Neural cell (in vitro differentiated cells): ENCODE results near the gene EPHA4. TPM values are rescaled to one million over a fixed set of nuclear protein-coding genes. Genes with fewer than 3 reads are reported as not detected.
A peak's percentile ranks its signal among the peaks of the same experiment; 100 is the strongest.

Experiments used
- H2AFZ ChIP-seq: fragments of 200-600, 300-800 bp; sonication (generic), shearing (Covaris generic); 2 replicates; pipeline ENCODE4 v1.6.0; 2014; ENCODE audit warnings: low read depth, mild to moderate bottlenecking, antibody characterized with exemption, low read length, moderate library complexity
- H3F3A ChIP-seq: fragments of 200-600 bp; shearing (Covaris generic); 2 replicates; pipeline ENCODE4 v1.6.1; 2016; ENCODE audit warnings: mild to moderate bottlenecking, moderate library complexity, mixed read lengths, antibody characterized with exemption, low read length; ENCODE audit not compliant: insufficient read depth, poor library complexity, severe bottlenecking
- H3K27ac ChIP-seq: fragments of 200-600, 300-800 bp; sonication (generic), shearing (Covaris generic); 2 replicates; pipeline ENCODE4 v1.5.1; 2014; ENCODE audit warnings: mild to moderate bottlenecking, low read length, moderate library complexity
- H3K27me3 ChIP-seq: fragments of 300-800, 200-600 bp; sonication (generic), shearing (Covaris generic); 2 replicates; pipeline ENCODE4 v1.6.0; 2014; ENCODE audit warnings: mild to moderate bottlenecking, low read depth, low read length, moderate library complexity; ENCODE audit not compliant: insufficient read depth
- H3K36me3 ChIP-seq: fragments of 300-800, 200-600 bp; sonication (generic), shearing (Covaris generic); 2 replicates; pipeline ENCODE4 v1.5.1; 2014; ENCODE audit warnings: mild to moderate bottlenecking, antibody characterized with exemption, low read length, moderate library complexity; ENCODE audit not compliant: insufficient read depth
- H3K4me2 ChIP-seq: fragments of 300-800, 200-600 bp; sonication (generic), shearing (Covaris generic); 2 replicates; pipeline ENCODE4 v1.6.0; 2014; ENCODE audit warnings: mild to moderate bottlenecking, low read length
- H3K4me3 ChIP-seq: fragments of 300-800, 200-600 bp; sonication (generic), shearing (Covaris generic); 2 replicates; pipeline ENCODE4 v1.5.1; 2014; ENCODE audit warnings: mild to moderate bottlenecking, low read length, moderate library complexity
- H3K79me2 ChIP-seq: fragments of 200-600 bp; shearing (Covaris generic); replicated peaks from 2 replicates; pipeline ENCODE4 v1.6.0; 2014; ENCODE audit warnings: mild to moderate bottlenecking, low read length, moderate library complexity; ENCODE audit not compliant: insufficient read depth
- H3K9ac ChIP-seq: fragments of 300-800, 200-600 bp; sonication (generic), shearing (Covaris generic); 2 replicates; pipeline ENCODE4 v1.6.1; 2016; ENCODE audit warnings: mild to moderate bottlenecking, low read length, mixed read lengths
- H3K9me2 ChIP-seq: fragments of 200-600 bp; shearing (Covaris generic); 2 replicates; pipeline ENCODE4 v1.6.1; 2016; ENCODE audit warnings: mild to moderate bottlenecking, low read length, mixed read lengths; ENCODE audit not compliant: insufficient read depth
- H3K9me3 ChIP-seq: fragments of 200-600, 300-800 bp; sonication (generic), shearing (Covaris generic); 2 replicates; pipeline ENCODE4 v1.6.1; 2016; ENCODE audit warnings: mild to moderate bottlenecking, mixed run types, low read length, moderate library complexity, mixed read lengths
- H4K20me1 ChIP-seq: fragments of 200-600 bp; shearing (Covaris generic); 2 replicates; pipeline ENCODE4 v1.6.1; 2016; ENCODE audit warnings: mild to moderate bottlenecking, mixed run types; ENCODE audit not compliant: insufficient read depth
- EP300 ChIP-seq: fragments of 450-650 bp; conservative IDR thresholded peaks from 2 replicates; pipeline ENCODE4 v1.6.1; 2014; ENCODE audit warnings: antibody characterized with exemption, mild to moderate bottlenecking, moderate library complexity; ENCODE audit not compliant: poor library complexity, severe bottlenecking
- EZH2 ChIP-seq: fragments of 200-600, 300-800 bp; shearing (Covaris generic), sonication (generic); IDR thresholded peaks from 2 replicates; pipeline ENCODE4 v1.6.1; 2014; ENCODE audit warnings: antibody characterized with exemption, low read length, borderline replicate concordance, mild to moderate bottlenecking; ENCODE audit not compliant: insufficient read depth, poor library complexity, severe bottlenecking
- MXI1 ChIP-seq: fragments of 450-650 bp; conservative IDR thresholded peaks from 2 replicates; pipeline ENCODE4 v1.6.1; 2014; ENCODE audit warnings: antibody characterized with exemption, mild to moderate bottlenecking; ENCODE audit not compliant: poor library complexity, severe bottlenecking
- POLR2AphosphoS5 ChIP-seq: IDR thresholded peaks from 2 replicates; pipeline ENCODE4 v1.6.1; 2012
- RAD21 ChIP-seq: fragments of 450-650 bp; conservative IDR thresholded peaks from 2 replicates; pipeline ENCODE4 v1.6.1; 2014; ENCODE audit warnings: antibody characterized with exemption, mild to moderate bottlenecking, moderate library complexity
- SMC3 ChIP-seq: fragments of 450-650 bp; conservative IDR thresholded peaks from 2 replicates; pipeline ENCODE4 v1.6.1; 2014; ENCODE audit warnings: antibody characterized with exemption, mild to moderate bottlenecking, moderate library complexity; ENCODE audit not compliant: poor library complexity
- TAF1 ChIP-seq: IDR thresholded peaks from 2 replicates; pipeline ENCODE4 v1.6.1; 2012; ENCODE audit warnings: low read depth
- polyA plus RNA-seq: library from polyadenylated mRNA; depleted of rRNA; stranded (reverse); fragments of >200 nt; gene quantifications from 2 replicates; pipeline ENCODE4 v1.2.3, GENCODE V29; 2014
- TF ChIP-seq, protein P1 (sequence below): IDR thresholded peaks from 2 replicates; pipeline ENCODE4 v1.6.1; 2012; ENCODE audit warnings: borderline replicate concordance
- TF ChIP-seq, protein P2 (sequence below): fragments of 450-650 bp; IDR thresholded peaks from 2 replicates; pipeline ENCODE4 v1.5.1; 2014; ENCODE audit warnings: antibody characterized with exemption, mild to moderate bottlenecking, moderate library complexity; ENCODE audit not compliant: poor library complexity, severe bottlenecking

EPHA4 gene
- polyA plus RNA-seq, 1 donor from 2014 or later, result 71.1 TPM

DNA sequence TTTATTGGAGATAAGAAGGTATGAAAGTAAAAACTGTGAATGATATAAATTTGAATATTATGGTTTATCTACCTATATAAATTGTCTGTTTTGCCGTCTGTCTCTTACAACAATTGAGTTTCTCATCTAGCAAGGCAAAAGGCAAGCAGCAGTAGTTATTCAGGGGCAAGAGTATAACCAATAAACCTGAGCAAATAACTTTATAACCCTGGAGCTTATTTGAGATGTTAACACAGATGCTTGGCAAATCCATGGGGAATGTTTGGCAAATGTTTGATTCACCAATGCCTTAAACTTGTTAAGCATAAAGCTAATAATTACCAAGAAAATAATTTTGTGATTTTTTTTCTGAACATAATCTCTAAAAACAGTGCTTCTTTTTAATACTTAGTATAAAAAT is 9.9 kb upstream of the EPHA4 start:
- no peaks in the 10 kb centered on the region for H3K9me3 ChIP-seq
- TF ChIP-seq MXI1 (no peak), POLR2AphosphoS5 (no peak), TAF1 (no peak), EZH2 (no peak), RAD21 (no peak), EP300 (no peak), SMC3 (no peak)
- TF ChIP-seq, protein P1, sequence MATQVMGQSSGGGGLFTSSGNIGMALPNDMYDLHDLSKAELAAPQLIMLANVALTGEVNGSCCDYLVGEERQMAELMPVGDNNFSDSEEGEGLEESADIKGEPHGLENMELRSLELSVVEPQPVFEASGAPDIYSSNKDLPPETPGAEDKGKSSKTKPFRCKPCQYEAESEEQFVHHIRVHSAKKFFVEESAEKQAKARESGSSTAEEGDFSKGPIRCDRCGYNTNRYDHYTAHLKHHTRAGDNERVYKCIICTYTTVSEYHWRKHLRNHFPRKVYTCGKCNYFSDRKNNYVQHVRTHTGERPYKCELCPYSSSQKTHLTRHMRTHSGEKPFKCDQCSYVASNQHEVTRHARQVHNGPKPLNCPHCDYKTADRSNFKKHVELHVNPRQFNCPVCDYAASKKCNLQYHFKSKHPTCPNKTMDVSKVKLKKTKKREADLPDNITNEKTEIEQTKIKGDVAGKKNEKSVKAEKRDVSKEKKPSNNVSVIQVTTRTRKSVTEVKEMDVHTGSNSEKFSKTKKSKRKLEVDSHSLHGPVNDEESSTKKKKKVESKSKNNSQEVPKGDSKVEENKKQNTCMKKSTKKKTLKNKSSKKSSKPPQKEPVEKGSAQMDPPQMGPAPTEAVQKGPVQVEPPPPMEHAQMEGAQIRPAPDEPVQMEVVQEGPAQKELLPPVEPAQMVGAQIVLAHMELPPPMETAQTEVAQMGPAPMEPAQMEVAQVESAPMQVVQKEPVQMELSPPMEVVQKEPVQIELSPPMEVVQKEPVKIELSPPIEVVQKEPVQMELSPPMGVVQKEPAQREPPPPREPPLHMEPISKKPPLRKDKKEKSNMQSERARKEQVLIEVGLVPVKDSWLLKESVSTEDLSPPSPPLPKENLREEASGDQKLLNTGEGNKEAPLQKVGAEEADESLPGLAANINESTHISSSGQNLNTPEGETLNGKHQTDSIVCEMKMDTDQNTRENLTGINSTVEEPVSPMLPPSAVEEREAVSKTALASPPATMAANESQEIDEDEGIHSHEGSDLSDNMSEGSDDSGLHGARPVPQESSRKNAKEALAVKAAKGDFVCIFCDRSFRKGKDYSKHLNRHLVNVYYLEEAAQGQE, result no peak
- TF ChIP-seq, protein P2, sequence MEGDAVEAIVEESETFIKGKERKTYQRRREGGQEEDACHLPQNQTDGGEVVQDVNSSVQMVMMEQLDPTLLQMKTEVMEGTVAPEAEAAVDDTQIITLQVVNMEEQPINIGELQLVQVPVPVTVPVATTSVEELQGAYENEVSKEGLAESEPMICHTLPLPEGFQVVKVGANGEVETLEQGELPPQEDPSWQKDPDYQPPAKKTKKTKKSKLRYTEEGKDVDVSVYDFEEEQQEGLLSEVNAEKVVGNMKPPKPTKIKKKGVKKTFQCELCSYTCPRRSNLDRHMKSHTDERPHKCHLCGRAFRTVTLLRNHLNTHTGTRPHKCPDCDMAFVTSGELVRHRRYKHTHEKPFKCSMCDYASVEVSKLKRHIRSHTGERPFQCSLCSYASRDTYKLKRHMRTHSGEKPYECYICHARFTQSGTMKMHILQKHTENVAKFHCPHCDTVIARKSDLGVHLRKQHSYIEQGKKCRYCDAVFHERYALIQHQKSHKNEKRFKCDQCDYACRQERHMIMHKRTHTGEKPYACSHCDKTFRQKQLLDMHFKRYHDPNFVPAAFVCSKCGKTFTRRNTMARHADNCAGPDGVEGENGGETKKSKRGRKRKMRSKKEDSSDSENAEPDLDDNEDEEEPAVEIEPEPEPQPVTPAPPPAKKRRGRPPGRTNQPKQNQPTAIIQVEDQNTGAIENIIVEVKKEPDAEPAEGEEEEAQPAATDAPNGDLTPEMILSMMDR, result no peak
- H4K20me1 ChIP-seq, result no peaks in the 10 kb centered on the region
- no peaks in the 10 kb centered on the region for H3K79me2 ChIP-seq
- no peak overlapping the region for H3K27ac ChIP-seq
- H3K9me2 ChIP-seq, result no peaks in the 10 kb centered on the region
- H3K4me3 ChIP-seq, result no peak overlapping the region
- H3F3A ChIP-seq, result no peaks in the 10 kb centered on the region
- H3K4me2 ChIP-seq, result no peak overlapping the region
- H3K27me3 ChIP-seq, result no peaks in the 10 kb centered on the region
- no peak overlapping the region for H2AFZ ChIP-seq
- no peaks in the 10 kb centered on the region for H3K36me3 ChIP-seq
- H3K9ac ChIP-seq, result no peak overlapping the region

DNA sequence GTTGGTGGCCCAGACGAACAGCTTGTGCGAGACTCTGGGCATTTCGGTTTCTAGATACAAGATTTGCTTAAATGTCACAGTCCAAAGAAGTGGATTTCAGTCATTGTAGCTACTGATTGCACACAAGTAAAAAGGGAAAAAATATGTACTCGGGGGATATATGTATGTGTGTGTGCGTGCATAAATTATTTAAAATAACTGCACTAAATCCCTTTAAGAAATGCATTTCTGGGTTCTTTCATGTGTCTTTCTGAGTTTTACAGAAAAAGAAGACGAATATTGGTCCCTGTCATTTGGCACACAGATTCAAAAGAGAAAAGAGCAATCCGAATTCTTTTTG is 2.1 kb upstream of the EPHA4 start:
- H3K4me3 ChIP-seq, result peak overlapping the region; percentile 90
- H3K27ac ChIP-seq, result peak overlapping the region; percentile 39

More for the DNA sequence above, 2.1 kb upstream of the EPHA4 start:
- Histone ChIP-seq H3K9me3 (no peaks in the 10 kb centered on the region), H4K20me1 (no peaks in the 10 kb centered on the region), H3K9me2 (no peaks in the 10 kb centered on the region), H3K9ac (peak overlapping the region; percentile 75), H3K27me3 (no peaks in the 10 kb centered on the region), H3K4me2 (peak overlapping the region; percentile 80), H3K36me3 (no peaks in the 10 kb centered on the region), H3F3A (no peaks in the 10 kb centered on the region), H2AFZ (no peak overlapping the region), H3K79me2 (peaks cover 22% of the 10 kb centered on the region)
- no peak for TF ChIP-seq RAD21
- TF ChIP-seq TAF1, result no peak
- peak; percentile 1 for TF ChIP-seq MXI1
- TF ChIP-seq SMC3, result no peak
- TF ChIP-seq, protein P1, result no peak
